EH (cell line): Measurements from ENCODE around the gene C14orf180.

Experiments
- DNase-seq: peaks from one replicate; pipeline ENCODE4 v3.0.0-alpha.2; 2015; ENCODE audit warnings: low read depth

The C14orf180 gene

DNA sequence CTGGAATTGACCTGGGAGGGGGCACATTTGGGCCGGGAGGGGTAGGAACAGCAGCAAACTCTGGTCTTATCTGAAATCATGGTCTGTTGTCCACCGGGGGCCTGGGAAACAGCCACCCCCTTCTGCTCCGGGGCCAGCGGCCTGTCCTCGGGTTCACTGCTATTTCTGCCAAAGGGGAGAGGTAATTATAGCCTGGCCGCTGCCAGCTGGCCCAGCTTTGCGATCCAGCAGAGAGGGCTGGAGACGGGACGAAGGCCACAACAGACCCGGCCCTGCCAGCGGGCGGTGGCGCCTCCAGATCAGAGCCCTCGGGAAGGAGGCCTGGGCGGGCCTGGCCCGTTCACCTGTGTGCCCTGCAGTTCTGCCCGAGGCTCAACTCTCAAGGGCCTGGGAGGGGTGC is at the start of gene C14orf180:
C14orf180 (plus strand) TSS at position 258 of the 400 bp plus-strand sequence. CDS start 6,667 bp downstream, outside the sequence.
- no peak for DNase-seq

DNA sequence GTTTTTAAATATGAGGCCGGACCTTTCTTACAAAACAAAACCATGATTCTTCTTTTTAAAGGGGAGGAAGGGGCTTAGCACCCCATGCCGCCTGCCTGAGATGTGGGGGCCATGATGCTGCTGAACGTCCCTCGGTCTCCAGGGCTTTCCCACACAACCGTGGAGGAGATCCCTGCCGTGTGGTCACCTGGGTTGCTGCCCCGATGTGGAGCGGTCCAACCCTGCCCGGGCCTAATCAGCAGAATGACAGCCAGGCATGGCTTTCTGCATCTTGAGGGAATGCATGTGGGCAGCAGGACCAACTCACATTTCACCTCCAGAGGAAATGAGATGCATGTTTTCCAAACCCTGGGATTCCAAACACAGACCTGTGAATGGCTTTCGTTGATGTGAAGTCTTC is 48.9 kb upstream of the C14orf180 start:
- no peak for DNase-seq

DNA sequence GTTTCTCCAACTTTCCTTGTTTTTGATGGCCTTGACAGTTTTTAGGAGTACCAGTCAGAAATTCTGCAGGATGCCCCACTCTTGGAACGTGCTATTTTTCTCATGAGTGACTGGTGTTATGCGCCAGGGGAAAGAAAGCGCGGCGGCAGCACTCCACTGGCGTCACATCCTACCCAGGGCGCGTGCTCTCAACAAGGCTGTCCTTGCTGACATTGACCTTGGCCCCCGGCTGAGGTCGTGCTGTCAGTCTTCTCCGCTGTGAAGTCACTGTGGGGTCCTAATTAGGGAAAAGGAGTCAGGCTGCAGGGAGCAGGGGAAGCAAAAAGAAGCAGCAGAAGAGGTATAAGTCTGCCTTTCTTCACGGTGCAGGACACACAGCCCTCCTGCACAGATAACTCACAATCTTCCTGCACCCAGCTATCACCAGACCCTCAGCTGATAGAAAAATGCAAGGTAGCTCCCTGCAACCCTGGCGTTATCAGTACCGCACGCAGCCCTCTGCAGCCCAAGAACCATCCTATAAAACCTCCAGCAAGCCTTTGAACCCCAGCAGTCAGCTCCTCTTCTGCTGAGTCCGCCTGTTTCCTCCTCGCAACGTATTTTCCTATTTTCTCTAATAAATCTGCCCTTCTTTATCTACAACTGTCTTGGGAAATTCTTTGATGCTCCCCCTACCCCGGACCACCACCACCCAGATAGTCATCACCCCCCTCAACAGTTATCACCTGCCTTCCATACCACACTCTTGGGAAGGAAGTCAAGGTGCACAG is 48.0 kb upstream of the C14orf180 start:
- DNase-seq, result no peak

DNA sequence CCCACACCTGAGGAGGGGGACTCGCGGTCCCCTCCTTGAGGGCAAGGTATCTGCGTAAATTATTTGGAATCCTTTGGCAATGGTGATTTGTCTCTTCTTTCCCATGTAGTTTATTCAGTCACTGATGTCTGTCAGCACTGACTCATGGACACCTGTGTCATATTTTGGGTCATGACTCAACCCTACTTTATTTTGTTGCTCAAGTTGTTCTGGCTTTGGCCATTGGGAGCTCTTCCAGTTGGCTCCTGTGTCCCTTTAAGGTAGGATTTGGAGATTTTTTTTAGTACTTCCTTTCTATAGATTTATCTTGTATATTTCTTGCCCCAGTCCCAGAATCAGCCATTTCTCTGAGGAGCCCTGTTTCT is 47.4 kb upstream of the C14orf180 start:
- DNase-seq, result no peak

DNA sequence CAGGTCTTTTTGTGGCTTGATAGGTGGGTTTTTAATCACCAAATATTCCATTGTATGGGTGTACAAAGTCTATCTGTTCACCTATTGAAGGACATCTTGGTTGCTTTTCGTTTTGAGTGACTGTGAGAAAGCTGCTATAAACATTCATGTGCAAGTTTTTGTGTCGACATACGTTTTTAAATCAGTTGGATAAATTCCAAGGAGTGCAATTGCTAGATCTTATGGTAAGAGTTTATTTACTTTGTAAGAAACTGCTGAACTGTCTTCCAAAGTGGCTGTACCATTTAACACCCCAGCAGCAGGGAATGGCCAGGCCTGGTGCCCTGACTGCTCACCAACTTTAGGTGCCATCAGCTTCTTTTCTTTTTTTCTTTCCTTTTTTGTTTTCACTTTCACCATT is 45.5 kb upstream of the C14orf180 start:
- no peak for DNase-seq

DNA sequence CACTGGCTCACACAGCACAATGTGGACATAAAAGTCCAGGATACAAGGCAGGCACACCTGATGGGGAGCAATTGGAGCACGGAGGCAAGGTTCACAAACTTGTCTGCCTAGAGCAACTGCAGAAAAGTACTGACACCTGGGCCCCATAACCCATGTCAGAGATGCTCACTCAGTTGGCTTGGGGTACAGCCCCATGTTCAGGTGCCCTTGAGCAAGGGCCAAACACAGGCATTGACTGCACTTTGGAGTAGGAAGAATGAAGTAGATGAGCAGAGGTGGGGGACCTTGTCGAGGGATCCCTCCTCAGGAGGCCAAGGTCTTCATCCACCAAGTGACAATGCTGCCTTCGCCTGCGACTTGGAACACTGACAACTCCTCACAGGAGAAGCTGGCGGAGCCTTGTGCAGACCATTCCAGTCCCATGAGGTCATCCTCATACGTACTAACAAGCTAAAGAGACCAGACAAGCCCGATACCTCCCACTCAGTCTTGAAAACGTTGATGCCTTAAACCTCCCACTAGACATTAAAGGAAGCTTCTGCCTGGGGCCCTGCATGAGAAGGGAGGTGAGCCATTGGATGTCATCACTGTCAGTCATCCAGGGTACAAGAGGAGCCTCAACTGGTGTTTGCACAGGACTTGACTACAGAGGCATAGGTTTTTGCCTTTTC is 42.5 kb upstream of the C14orf180 start:
- DNase-seq, result peak; percentile 51

DNA sequence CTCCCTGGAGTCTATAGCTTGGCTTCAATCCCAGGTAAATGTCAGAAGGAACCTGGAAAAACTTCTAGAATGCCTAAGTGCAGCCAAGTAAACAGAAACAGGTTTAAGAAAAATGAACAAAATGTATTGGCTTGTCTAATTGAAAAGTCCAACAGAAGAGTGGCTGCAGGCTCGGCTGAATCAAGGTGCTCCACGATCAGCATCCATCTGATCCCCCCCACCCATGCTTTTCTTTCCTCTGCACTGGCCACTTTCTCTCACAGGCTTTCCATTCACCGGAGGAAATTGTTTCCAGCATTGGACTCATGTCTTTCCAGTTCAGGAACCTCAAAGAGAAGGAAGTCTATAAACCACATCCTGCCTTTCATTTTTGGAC is 42.0 kb upstream of the C14orf180 start:
- DNase-seq, result no peak

DNA sequence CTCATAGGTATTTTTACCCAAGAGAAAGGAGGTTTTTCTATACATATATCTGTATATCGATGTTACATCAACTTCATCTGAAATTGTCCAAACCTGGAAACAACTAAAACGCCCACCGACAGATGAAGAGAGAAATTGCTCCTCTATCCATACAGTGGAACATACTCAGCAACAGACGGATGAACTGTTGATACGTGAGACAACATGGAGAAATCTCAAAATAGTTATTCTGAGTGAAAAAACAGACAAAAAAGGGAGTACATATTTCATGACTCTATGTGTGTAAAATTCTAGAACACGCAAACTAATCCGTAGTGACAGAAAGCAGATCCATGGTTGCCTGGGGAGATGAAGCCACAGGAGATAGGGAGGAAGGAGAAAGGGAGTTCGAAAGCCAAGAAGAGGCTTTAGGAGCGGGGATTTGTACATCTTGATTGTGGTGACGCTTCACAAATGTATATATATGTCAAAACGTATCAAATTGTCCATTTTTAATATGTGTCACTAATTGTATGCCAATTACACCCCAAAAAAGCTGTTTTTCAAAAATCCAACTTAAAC is 37.6 kb upstream of the C14orf180 start:
- no peak for DNase-seq

DNA sequence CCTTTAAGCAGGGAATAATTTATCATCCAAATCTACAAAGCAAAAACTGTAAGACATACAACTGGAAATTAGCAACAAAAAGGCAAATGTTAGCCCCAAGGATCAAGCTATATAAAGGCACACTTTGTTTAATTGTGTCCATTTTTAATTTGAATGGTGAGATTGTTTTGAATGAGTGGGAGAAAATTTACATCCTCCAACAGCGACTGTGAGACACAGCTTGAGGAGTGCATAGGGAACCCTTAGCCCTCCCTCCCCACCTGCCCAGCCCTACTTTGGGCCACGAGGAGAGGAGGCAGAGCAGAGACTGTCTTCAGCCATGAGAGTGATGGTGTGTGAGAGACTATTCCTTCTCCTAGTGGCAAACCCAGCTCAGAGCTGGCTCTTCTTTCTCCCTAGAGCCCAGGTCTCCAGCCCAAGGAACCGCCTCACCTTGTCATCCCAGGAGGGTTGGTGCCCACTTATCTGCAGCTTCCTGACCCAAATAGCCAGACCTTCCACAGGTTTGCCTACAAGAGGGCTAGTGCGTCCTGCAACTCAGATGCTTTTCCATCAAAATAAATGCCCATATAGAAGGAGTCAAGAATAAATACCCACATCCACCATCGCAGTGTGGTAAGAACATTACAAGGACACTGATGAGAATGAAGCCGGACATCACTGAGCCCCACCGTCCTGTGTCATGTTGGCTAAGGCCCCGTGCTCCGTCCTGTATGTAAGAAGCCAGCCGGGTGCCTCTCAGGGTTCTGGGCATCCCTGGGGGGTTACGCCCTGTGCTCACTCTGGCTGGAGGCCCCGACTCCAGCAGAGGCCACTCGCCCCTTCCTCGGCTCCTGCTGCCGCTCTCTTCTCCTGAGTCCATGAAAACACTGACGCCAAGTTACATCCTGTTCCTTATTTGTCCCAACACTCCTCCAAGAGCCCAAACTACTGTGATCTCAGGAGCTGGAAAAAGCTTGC is 36.4 kb upstream of the C14orf180 start:
- no peak for DNase-seq

DNA sequence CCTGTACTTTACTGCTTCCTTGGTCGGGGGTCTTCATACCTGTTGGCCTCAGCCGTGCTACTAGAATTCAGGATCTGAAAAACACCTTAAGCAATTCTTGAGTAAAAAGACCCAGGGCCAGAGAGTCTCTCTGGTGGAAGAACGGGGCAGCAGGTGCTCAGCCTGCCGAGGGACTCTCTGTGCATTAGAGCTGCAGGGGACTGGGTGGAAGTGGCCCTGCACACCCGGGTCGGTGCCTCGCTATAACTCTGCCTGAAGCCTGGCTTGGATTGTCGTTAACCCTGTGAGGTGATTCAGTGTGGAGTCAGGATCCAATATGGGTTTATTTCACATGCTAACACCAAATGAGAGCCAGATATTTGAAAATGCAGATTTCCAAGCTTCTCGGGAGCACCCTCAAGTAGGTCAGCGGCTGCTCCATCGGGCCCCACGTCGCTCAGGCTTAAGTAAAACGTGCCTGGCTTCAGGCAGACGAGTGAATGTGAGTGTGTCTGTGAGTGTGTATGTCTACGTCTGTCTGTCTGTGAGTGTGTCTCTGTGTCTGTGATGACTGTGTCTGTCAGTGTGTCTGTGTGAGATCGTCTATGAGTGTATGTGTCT is 35.1 kb upstream of the C14orf180 start:
- no peak for DNase-seq

DNA sequence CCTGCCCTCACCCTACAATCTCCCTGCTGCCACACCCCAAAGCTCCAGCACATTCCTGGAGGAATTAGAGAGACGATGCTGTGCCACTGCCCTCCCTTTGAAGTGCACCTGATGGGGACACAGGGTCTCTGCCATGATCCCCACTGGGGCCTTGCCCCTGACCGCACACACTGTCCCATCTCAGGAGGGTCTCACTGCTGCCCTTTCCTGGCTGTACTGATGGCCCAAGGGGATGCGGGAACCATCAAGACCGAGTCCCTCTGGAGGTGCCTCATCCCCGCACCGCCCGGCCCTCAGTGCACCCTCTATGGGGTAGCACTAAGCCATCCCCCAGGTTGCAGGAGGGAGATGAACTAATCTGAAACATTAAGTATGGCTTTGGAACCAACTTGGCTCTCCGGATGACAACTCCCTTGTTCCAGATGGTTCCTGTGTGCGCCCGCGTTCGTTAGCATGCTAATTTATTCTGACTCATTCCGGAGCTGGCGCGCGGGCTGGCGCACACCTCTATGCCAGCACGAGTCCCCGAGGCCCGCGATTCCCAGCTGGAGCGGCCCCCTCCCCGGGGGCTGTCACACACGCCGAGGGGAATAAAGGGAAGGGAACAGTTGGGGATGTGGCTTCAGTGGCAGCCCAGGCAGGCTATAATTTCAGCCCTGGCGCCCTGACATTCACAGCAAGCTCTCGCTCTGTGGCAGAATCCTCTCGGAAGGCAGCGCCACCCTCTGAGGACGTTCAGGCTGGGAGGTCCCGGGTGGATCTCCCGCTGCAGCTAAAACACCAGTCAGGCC is 34.2 kb upstream of the C14orf180 start:
- DNase-seq, result no peak

DNA sequence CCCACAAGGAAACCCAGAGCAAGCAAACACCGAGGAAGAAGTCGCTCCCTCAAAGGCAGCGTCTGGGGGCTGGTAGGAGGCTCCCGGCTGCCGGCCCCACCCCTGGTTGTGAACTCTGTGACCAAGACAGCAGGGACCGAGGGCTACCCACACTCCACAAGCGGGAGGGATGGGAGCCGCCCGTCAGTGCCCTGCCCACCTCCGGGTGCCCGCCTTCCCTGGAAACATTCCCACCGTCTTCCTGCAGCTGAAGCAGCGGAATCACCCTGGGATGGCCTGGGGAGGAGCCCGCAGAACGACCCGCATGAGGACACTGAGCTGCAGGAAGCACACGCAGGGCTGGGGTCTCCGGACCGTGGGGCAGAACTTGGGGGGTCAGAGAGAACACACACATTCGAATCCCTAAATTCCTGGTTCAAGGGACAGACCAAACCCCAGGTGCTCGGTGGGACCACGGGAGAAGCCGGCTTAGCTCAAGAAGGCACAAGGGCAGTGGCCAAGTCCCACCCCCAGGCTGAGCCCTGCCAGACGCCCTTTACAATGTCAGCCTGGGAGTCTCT is 33.5 kb upstream of the C14orf180 start:
- DNase-seq, result no peak

DNA sequence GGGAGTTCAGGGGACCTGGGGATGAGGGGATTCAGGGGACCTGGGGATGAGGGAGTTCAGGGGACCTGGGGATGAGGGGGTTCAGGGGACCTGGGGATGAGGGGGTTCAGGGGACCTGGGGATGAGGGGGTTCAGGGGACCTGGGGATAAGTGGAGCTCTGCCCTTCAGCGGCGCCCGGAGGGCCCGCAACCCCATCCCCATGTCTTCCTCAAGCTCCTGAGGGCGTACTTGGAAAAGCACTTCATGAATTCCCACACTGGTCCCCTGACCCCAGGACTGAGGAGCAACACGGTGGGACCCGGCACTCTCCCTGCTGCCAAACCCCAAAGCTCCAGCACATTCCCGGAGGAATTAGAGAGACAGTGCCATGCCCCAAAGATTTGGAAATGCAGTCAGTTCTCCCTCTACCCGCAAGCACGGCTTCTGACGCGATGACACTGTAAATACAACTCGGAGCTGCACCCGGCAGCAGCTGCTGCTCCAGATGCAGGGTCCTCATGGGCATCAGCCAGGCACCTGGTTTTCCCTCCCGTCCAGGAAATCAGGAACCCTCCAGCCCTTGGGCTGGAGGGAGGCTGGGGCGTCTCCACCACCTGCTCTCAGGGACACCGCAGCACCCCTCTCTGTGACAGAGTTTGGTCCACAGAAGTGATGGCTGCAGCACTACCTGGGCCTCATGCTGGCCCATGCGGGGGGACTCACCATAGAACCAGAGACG is 32.8 kb upstream of the C14orf180 start:
- DNase-seq, result no peak

DNA sequence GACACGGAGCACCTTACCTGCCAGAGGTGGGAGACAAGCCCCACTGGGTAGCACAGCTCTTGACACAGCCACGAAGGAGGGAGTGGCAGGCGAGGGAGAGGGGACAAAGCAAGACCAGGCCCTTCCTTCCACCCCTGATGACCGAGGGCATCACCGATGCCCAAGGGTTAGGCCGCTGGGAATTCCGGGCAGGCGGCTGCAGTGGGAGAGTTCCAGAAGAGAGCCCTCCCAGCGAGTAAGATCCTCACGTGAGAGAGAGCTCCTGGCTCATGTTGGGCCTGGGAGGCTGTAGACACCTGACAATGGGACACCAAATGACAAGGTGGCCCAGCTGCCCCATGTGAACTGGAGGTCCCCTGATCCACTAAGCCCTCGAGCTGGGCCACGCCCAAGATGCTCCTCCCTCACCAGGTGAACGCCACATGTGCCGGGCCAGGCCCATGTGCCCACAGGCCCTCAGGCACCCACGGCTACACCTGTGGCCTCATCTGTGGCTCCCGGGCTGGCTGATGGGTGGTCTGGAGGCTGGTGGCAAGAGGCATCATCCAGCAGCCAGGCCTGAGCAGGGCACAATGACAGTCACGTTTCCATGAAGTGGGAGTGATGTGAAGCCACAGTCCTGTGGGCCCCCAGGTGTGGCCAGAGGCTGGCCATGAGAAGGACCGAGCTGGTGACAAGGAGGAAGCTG is 32.1 kb upstream of the C14orf180 start:
- DNase-seq, result no peak

DNA sequence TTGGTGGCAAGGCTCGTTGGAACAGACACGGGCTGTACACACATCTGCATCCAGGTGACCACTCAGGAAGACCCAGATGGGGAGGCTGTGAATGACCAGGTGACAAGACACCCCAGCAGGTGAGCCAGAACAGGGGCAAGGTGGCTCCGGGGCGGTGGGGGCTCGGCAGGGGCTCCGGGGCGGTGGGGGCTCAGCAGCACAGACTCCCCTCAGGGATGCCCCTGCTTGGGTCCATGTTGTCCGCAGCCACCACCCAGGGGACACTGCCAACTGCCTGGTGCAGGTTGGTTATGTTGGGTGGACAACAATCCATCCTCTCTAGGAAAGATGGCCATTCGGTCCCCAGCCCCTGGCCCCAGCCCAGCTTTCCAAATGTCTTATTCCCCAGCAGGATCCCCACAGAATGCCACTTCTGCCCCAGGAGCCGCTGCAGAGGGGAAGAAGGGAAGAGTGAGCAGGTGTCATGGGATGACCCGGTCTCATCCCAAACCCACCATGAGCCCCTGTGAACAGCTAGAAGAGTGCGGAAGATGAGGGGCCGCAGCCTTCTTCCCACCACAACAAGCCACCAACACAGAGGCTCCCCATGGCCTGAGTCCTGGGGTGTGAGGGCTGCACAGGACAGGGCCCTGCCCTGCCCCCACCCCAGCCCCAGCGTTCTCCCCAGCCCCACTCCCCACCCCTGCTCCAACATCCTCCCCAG is 31.4 kb upstream of the C14orf180 start:
- no peak for DNase-seq

DNA sequence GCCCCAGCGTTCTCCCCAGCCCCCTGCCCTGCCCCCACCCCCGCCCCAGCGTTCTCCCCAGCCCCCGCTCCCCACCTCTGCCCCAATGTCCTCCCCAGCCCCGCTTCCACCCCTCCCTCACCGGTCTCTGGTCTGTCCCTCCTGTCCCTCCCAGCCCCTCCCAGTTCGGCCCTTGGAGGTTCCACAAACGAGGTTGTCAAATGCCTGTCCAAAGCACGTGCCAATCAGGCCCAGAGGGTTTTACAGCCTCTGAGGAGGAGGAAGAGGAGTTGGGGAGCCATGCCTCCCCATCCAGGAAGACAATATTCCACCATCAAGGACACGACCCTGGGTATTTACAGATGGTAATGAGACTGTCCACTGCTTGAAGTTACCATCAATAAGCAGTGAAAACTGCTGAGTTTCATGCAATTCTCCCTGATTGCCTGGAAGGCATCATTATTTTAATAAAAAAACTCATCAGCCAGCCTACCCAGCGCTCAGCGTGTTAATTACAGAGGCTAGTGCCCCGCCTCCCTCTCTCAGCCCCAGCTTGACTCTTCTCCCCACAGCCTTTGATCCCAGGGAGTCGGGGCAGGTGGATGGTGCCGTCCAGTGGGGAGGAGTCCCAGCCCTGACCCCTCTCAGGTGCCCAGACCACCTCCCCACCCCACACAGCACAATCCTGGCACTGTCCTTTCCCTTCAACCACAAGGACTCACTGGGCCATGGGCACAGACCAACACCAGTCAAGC is 30.6 kb upstream of the C14orf180 start:
- DNase-seq, result no peak

DNA sequence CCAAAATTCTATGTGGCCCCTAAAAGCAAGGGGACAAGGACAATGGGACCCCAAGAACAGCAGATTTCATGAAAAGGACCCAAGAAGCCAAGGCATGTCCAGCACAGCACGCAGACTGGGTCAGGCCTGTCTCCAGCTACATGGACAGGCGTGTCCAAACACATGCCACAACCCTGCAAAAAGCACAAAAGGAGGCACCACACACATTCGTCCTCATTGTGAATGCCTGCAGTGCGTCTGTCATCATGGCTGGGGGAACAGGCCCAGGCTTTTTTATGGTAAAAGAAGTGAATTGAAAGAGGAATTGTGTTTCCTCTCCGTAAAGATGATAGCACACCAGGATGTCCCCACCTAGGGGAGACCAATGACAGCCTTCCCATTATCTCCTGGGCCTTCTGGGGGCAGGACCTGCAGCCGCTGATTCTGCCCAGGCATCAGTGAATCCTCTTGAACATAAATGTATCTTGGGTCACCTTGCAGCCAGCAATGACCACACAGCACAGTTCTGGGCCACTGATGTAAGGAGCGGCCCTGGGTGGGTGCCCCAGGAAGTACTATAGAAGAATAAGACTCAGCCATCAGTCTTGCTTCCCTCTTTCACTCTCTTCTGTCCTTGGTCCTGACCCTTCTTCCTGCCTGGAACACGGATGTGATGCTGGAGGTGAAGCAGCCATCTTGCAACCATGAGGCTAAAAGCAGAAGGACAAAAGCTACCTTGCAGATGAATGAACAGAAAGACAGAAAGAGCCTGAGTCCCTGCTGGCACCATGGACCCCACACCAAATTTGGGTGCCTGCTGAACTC is 29.8 kb upstream of the C14orf180 start:
- no peak for DNase-seq
